Measurements from ENCODE around the gene PDXP. TPM values are rescaled to one million over a fixed set of nuclear protein-coding genes. Genes with fewer than 3 reads are reported as not detected.

PDXP gene

GRCh38 chr22:37715760-37716159 is 57.2 kb downstream of the PDXP start:
- Histone ChIP-seq H2BK5ac (ENCODE audit: low read length) (no peak overlapping the region), H3K23ac (ENCODE audit: low read length) (no peak overlapping the region), H3K4me3 (ENCODE audit: low read length) (no peak overlapping the region), H2AK5ac (ENCODE audit: low read length) (no peak overlapping the region), H3K36me3 (ENCODE audit: control insufficient read depth, insufficient read depth, low read length) (peaks cover 3% of the 10 kb centered on the region), H3K18ac (ENCODE audit: low read length) (no peak overlapping the region), H2BK120ac (ENCODE audit: low read depth, low read length) (no peak overlapping the region), H2BK15ac (replicated peaks; ENCODE audit: low read depth) (no peak overlapping the region), H3K9ac (ENCODE audit: low read length) (no peak overlapping the region), H4K8ac (ENCODE audit: low read depth, low read length) (no peak overlapping the region), H3K27ac (ENCODE audit: low read depth, low read length) (no peak overlapping the region), H3K4me2 (ENCODE audit: low read length) (no peak overlapping the region), H3K4ac (ENCODE audit: low read depth, low read length) (no peak overlapping the region), H3K27me3 (ENCODE audit: insufficient read depth, low read length, poor library complexity) (no peaks in the 10 kb centered on the region), H3K79me2 (ENCODE audit: control insufficient read depth, insufficient read depth, low read length) (no peaks in the 10 kb centered on the region), H4K5ac (ENCODE audit: low read length) (no peak overlapping the region), H3K79me1 (ENCODE audit: low read length) (no peaks in the 10 kb centered on the region), H3K4me1 (ENCODE audit: control insufficient read depth, low read depth, low read length) (no peaks in the 10 kb centered on the region), H3K56ac (ENCODE audit: low read length) (no peak overlapping the region)
- DNase-seq: no peak
- no CpG with 5 or more reads among the region's 7 CpGs for WGBS (ENCODE audit: extremely low coverage, insufficient coverage, low lambda C conversion rate)

Small RNA genes lying within 50 kb of the gene (small RNA-seq; reads per million reads assigned to genes)
- gene RN7SL385P (ENCODE audit: insufficient read depth): not detected

All from mesendoderm (in vitro differentiated cells).